Osteocyte (in vitro differentiated cells): ENCODE data around the gene SRGAP2. TPM values are rescaled to one million over a fixed set of nuclear protein-coding genes. Genes with fewer than 3 reads are reported as not detected.
"Not testable (repeated sequence)": the region's sequence is repeated elsewhere in the genome, so short reads cannot be mapped to it uniquely, and the experiment has no call there.

ENCODE experiments used
- DNase-seq: peaks from one replicate; pipeline ENCODE4 v3.0.0; 2021; ENCODE audit warnings: mixed read lengths; ENCODE audit not compliant: unreplicated experiment; ENCODE audit errors: extremely low spot score
- H3K27ac Mint-ChIP-seq: one replicate; pipeline ENCODE4 v1.8.0; 2021; ENCODE audit warnings: mild to moderate bottlenecking, mixed read lengths; ENCODE audit not compliant: unreplicated experiment
- H3K27me3 Mint-ChIP-seq: one replicate; pipeline ENCODE4 v1.8.0; 2021; ENCODE audit warnings: mixed read lengths; ENCODE audit not compliant: unreplicated experiment
- H3K36me3 Mint-ChIP-seq: one replicate; pipeline ENCODE4 v1.8.0; 2021; ENCODE audit warnings: mixed read lengths; ENCODE audit not compliant: unreplicated experiment
- H3K4me1 Mint-ChIP-seq: one replicate; pipeline ENCODE4 v1.8.0; 2021; ENCODE audit warnings: mixed read lengths; ENCODE audit not compliant: unreplicated experiment
- H3K4me3 Mint-ChIP-seq: one replicate; pipeline ENCODE4 v1.8.0; 2021; ENCODE audit warnings: mild to moderate bottlenecking, moderate library complexity, mixed read lengths; ENCODE audit not compliant: unreplicated experiment
- H3K9me3 Mint-ChIP-seq: one replicate; pipeline ENCODE4 v1.8.0; 2021; ENCODE audit warnings: mixed read lengths; ENCODE audit not compliant: unreplicated experiment
- total RNA-seq: library from RNA; stranded (reverse); gene quantifications from 2 replicates; pipeline ENCODE4 v1.2.1, GENCODE V29; 2021

Gene SRGAP2
- total RNA-seq, 1 donor from 2014 or later: 75.3 TPM

DNA sequence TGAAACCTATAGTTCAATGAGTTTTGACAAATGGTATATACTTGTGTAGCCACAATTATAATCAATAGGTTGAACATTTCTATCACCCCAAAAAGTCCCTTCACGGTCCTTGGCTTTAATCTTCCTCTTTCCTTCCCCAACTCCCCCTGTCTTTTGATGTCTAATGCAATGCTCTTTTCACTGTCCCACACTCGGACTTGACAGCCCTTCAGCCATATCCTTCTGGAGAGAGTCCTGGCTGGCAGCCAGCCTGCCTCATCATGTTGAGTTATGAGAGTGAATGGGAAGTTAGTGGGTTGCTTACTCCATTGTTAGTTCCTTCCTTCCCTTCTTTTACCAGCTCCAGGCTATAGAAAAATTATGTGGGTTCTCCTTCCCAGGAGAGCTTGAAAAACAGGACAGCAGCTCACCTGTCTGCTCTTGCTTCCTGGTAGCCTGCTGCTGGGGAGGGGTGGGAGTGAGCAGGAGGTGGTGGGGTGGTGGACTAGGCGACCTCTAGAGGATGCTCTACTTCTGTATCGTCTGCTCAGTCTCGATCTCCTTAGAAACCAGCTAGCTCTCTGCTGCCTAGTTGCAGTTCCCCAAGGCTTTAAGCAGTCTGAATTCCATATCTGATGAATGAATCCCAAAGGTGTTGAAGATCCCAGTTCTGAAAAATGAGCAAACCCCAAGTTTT lies 29.8 kb downstream of the SRGAP2 start:
- not testable (repeated sequence) for H3K27me3 Mint-ChIP-seq, H3K4me1 Mint-ChIP-seq, DNase-seq, H3K27ac Mint-ChIP-seq, H3K4me3 Mint-ChIP-seq, H3K36me3 Mint-ChIP-seq, H3K9me3 Mint-ChIP-seq

DNA sequence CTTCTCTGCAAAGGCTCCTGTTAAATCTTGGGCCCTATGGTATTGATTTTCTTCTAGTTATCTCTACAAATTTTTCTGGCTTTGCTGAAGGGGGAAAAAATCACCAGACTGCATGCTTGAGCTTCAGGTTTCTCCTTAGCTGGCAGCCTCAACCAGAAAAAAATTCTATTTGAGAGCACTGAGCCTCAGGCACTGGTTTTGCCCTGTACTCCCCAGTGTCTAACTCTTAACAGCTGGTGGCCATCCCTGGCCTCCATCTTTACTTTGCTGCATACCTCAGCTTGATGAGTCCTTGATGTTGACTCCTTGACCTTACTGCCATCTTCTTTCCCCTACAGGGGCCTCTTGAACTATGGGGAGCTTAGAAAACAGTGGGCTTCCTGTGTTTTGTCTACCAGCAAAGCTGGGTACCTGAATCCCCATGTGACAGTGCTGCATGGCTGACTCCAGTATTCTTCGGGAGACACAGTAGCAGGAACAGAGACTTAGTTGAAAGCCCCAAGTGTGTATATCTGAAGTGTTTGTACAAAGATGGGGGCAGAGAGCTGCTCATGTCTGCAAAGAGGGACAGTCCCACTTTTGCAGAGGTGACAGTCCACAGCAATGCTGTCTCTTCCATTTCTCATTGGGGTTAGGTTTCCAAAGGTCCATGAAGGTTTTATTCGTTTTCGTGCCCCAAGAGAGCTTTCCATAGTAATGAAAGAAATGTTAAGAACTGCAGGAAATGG lies 31.0 kb downstream of the SRGAP2 start:
- not testable (repeated sequence) for H3K27me3 Mint-ChIP-seq, H3K4me3 Mint-ChIP-seq, DNase-seq, H3K4me1 Mint-ChIP-seq, H3K36me3 Mint-ChIP-seq, H3K9me3 Mint-ChIP-seq, H3K27ac Mint-ChIP-seq

DNA sequence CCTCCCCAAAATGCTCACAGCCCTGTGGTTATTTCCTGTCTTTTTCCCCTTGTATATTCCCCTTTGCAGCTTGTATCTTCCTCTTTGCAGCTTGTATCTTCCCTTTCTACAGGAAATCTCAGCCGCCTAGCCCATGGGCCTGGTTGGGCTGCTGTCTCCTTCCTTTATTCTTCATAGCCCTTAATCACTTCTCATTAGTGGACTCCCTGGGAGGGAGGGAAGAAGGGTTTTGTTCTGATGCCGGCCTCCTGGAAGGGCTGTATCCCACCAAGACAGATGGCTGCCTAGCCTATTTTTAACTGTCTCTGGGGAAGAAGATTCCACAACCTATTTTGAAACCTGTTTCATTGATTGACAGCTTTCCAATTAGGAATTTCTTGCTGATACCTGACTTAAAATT lies 31.8 kb downstream of the SRGAP2 start:
- H3K4me3 Mint-ChIP-seq, H3K9me3 Mint-ChIP-seq, H3K36me3 Mint-ChIP-seq, H3K4me1 Mint-ChIP-seq, DNase-seq, H3K27ac Mint-ChIP-seq, H3K27me3 Mint-ChIP-seq: not testable (repeated sequence)

DNA sequence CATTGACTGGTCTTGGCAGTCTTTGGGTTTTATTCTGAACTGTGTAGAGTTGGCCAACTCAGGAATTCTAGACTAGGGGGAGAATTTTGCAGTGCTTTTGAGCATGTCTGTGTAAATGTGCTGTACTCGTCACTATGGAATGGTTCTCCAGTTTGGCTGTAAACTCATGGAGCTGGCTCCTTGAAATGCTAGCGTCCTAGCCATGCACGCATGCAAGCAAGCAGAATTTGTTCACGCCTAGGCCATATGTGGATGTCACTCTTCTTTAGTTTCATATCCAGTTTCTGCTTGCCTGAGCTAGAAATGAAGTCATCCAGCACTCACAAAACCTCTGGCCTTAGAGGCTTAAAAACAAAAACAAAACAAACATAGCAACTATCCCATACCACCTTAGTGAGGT lies 36.9 kb downstream of the SRGAP2 start:
- H3K27me3 Mint-ChIP-seq, H3K36me3 Mint-ChIP-seq, H3K27ac Mint-ChIP-seq, H3K9me3 Mint-ChIP-seq, H3K4me3 Mint-ChIP-seq, DNase-seq, H3K4me1 Mint-ChIP-seq: not testable (repeated sequence)

DNA sequence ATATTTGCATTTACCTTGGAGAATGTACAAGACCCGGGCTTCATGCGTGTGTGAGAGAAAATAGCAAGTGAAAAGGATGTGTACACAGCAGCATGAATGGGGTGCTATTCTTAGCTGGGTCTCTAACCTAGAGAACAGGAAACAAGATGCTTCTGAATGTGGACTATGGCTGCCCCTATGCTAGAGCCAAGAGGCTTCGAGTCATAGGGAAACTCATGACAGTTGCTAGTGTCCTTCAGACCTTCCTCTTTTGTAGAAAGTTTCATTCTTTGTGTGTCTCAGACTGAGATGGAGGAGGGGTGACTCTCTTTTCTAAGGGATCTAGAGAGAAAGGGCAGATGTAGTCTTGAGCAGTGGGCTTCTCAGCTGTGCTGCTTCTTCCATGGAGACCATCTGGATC lies 40.0 kb downstream of the SRGAP2 start:
- H3K9me3 Mint-ChIP-seq, H3K27me3 Mint-ChIP-seq: not testable (repeated sequence)

DNA sequence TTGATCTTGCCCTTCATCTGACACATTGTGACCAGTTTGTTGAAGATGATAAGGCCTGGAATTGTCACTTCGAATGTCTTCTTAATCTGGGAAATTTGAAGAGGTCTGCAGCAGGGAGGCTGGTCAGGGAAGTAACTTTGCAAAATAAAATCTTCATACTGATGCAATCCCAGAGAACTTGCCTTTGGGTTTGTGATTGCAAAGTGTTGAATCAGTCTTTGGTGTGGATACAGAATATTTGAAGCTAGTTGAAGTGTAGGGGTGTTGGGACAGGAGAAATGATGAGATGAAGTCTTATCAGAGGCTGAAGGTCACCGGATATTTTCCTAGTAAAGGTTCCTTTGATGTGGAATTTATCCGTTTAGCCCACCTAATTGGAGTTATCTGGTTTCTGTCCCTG lies 42.1 kb downstream of the SRGAP2 start:
- H3K27me3 Mint-ChIP-seq, H3K4me3 Mint-ChIP-seq, DNase-seq, H3K27ac Mint-ChIP-seq, H3K36me3 Mint-ChIP-seq, H3K4me1 Mint-ChIP-seq, H3K9me3 Mint-ChIP-seq: not testable (repeated sequence)

More for the DNA sequence above, 40.0 kb downstream of the SRGAP2 start:
- not testable (repeated sequence) for DNase-seq, H3K4me1 Mint-ChIP-seq, H3K4me3 Mint-ChIP-seq, H3K36me3 Mint-ChIP-seq, H3K27ac Mint-ChIP-seq

DNA sequence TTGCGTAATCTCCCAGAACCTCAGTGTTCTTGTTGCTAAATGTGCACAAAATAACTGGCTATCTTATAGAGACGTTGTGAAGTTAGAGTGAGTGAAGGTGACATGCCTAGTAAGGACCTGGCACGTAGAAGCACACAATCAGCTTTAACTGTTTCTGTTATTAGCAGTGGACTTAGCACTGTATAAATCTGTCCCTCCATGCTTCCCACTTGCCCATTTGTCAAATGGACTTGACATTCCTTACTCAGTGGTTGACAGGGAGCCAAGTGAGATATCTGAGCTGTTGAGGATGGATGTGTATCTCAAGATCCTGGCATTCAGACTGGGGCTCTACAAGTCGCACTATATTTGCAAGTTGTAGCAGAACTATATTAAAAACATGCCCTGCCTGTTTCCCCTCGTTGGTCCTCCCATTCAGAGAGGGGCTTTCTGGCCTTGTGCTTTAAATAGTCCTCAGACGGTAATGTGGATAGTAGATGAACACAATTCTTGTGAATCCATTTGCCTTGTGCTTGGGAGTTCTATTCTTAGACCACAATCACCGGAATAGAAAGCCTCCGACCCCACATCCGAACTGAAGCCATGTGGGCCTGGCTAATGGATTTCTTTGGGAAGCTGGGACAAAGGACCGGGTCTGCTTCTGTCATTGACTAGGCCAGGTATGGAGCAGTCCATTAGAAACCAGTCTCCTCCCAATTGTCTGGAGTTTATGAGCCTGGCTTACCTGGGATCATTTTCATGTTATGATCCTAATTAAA lies 43.0 kb downstream of the SRGAP2 start:
- H3K9me3 Mint-ChIP-seq, H3K4me1 Mint-ChIP-seq, H3K36me3 Mint-ChIP-seq, H3K27me3 Mint-ChIP-seq, H3K4me3 Mint-ChIP-seq, DNase-seq, H3K27ac Mint-ChIP-seq: not testable (repeated sequence)

DNA sequence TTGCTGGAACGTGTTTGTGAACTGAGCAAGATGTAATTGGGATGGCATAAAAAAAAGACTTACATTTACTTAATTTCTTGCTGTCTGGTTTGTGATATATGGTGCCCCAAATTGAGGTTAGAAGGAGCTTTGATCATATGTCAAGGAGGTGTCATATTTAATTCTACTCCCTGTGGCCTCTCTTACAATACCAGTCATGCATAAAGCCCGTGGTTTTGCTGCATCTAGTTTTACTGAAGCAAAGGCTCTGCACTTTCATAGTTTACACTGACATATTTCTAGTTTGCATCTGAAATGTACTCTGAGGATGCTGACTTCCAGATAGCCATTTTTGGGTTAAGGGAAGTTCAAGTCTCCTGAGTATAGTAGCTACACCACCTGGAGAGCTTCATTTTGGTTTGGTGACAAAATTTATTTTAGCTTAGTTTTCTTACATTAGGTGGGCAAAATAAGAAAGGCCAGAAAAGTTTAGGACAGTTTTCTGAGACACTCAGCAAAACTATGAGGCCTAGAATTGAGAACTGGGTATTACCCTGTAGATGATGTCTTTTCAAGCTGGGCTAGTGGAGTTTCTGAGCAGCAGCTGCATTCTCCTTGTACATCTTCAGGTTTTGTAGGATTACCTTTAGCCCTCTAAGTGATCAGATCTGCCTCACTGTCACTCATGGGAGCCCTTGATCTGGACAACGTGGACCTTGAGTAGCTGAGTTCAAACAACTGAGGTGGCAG lies 47.8 kb downstream of the SRGAP2 start:
- DNase-seq: not testable (repeated sequence)

DNA sequence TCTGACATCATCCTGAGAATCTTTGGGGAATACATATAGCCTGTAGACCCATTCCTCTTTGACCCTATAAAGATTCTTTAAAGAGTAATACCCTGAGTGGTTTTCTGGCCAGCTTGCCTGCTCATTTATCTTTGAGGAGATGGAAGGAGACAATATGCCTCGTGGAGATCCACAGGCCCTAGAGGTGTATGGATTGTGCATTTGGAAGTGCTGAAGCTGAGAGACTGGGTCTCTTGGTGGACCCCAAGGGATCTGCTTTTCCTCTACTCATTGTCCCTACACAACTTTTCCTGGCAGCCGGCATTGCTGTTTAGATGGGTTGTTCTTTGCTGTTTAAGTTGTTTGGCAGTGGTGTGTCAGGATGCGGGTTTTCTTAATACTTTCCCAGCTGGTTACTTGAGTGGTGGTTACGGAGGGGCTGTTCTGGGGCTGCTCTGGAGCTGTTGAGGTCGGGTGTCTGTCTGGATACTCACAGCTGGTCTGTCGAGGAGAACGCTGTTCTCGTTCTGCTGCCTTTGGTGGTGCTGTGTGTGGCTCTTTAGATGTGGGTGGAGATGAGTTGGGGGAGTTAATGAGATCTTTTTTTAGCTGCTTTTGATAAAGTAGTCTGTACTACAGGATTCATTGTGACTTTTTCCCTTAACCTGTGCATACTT lies 49.5 kb downstream of the SRGAP2 start:
- not testable (repeated sequence) for DNase-seq

More for the DNA sequence above, 47.8 kb downstream of the SRGAP2 start:
- not testable (repeated sequence) for H3K27ac Mint-ChIP-seq, H3K4me3 Mint-ChIP-seq, H3K27me3 Mint-ChIP-seq, H3K9me3 Mint-ChIP-seq, H3K4me1 Mint-ChIP-seq, H3K36me3 Mint-ChIP-seq

More for the DNA sequence above, 49.5 kb downstream of the SRGAP2 start:
- not testable (repeated sequence) for H3K4me1 Mint-ChIP-seq, H3K9me3 Mint-ChIP-seq, H3K4me3 Mint-ChIP-seq, H3K27me3 Mint-ChIP-seq, H3K36me3 Mint-ChIP-seq
- peak overlapping the region; percentile 52 for H3K27ac Mint-ChIP-seq
